ENCODE data around the gene OPHN1. TPM values are rescaled to one million over a fixed set of nuclear protein-coding genes. Genes with fewer than 3 reads are reported as not detected.

The OPHN1 gene
- total and polyA plus RNA-seq, 2 donors (not counting 3 experiments of a cell fraction or from before 2014, with no cell fraction given): 3.9 to 6.7 TPM

DNA sequence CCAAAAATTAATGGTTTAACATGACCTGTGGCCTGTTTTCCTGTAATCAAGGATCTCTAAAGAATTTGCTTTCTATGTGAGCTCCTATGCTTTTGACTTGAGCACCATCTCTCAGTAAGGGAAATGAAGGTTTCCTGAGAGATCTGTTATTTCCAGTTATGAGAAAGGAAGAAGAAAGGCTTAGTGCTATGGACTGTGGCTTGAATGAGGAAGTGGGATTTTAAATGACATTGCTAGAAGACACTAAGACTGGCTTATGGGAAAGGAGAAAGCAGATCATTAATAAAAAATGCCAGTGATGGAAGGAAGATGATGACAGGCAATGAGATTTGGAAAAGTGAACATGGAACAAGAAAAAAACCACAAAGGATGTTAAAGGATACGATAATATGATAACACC is 285.4 kb downstream of the OPHN1 start:
- DNase-seq (ENCODE audit: low read depth, low spot score): no peak
- Histone ChIP-seq H3K9me3 (replicated peaks; ENCODE audit: control insufficient read depth, insufficient read depth, low read length) (no peaks in the 10 kb centered on the region), H3K79me2 (ENCODE audit: control insufficient read depth, insufficient read depth, low read length) (no peaks in the 10 kb centered on the region), H3K9ac (replicated peaks; ENCODE audit: extremely low read depth, insufficient read depth, low read length) (no peak overlapping the region), H3K36me3 (ENCODE audit: control insufficient read depth in 2 of 2, extremely low read depth in 1 of 2, insufficient read depth in 2 of 2, low read length in 2 of 2) (no peaks in the 10 kb centered on the region), H3K4me1 (ENCODE audit: control insufficient read depth, extremely low read depth, insufficient read depth, low read length) (no peaks in the 10 kb centered on the region), H3K9me1 (replicated peaks; ENCODE audit: control insufficient read depth, extremely low read depth, insufficient read depth, low read length) (no peaks in the 10 kb centered on the region), H4K20me1 (replicated peaks; ENCODE audit: control insufficient read depth, extremely low read depth, insufficient read depth, low read length) (no peaks in the 10 kb centered on the region), H3K27ac (ENCODE audit: insufficient read depth, low read depth, low read length) (no peak overlapping the region), H3K4me2 (ENCODE audit: insufficient read depth, low read length) (no peak overlapping the region), H3K27me3 (ENCODE audit: control insufficient read depth in 2 of 2, insufficient read depth in 2 of 2, low read length in 2 of 2) (no peaks in the 10 kb centered on the region), H2AFZ (ENCODE audit: low read depth, low read length) (no peak overlapping the region), H3K4me3 (replicated peaks in 1 of 3; ENCODE audit: insufficient read depth in 1 of 3, low read depth in 1 of 3, low read length in 3 of 3) (no peak overlapping the region)
- intact Hi-C loops (cut with micrococcal nuclease) (loop anchor here (5.0 kb wide), 1 partner anchor 591 kb away; no protein-coding TSS in a partner anchor), dilution Hi-C loops (cut with MboI; ENCODE audit: extremely low pct_ligation_motif_present, low sequenced_read_pairs) (no loop called here)
- ChIA-PET CTCF (interaction anchor here (1.1 to 2.4 kb wide), 2 partner anchors 129 to 1419 kb away, joined by 4 to 12 read pairs; no protein-coding TSS in a partner anchor), POLR2A (no interaction called here)
- TF ChIP-seq JUN (IDR thresholded peaks at IDR 0.05; ENCODE audit: borderline replicate concordance, insufficient read depth, insufficient read length, low read depth): no peak
- TF ChIP-seq GATA2 (IDR thresholded peaks at IDR 0.05; ENCODE audit: insufficient read depth, insufficient read length, low read depth, low read length): no peak
- no peak for TF ChIP-seq POLR2AphosphoS5 (IDR thresholded peaks at IDR 0.05; ENCODE audit: insufficient read depth, low read depth, low read length)
- TF ChIP-seq, protein P1, sequence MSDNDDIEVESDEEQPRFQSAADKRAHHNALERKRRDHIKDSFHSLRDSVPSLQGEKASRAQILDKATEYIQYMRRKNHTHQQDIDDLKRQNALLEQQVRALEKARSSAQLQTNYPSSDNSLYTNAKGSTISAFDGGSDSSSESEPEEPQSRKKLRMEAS (IDR thresholded peaks at IDR 0.05; ENCODE audit: insufficient read depth, insufficient read length): no peak
- TF ChIP-seq, protein P2, sequence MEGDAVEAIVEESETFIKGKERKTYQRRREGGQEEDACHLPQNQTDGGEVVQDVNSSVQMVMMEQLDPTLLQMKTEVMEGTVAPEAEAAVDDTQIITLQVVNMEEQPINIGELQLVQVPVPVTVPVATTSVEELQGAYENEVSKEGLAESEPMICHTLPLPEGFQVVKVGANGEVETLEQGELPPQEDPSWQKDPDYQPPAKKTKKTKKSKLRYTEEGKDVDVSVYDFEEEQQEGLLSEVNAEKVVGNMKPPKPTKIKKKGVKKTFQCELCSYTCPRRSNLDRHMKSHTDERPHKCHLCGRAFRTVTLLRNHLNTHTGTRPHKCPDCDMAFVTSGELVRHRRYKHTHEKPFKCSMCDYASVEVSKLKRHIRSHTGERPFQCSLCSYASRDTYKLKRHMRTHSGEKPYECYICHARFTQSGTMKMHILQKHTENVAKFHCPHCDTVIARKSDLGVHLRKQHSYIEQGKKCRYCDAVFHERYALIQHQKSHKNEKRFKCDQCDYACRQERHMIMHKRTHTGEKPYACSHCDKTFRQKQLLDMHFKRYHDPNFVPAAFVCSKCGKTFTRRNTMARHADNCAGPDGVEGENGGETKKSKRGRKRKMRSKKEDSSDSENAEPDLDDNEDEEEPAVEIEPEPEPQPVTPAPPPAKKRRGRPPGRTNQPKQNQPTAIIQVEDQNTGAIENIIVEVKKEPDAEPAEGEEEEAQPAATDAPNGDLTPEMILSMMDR (IDR thresholded peaks at IDR 0.05; ENCODE audit: extremely low read depth in 1 of 2, insufficient read depth in 1 of 2, low read depth in 1 of 2, low read length in 2 of 2): no peak
- TF ChIP-seq EZH2 (IDR thresholded peaks at IDR 0.05; ENCODE audit: borderline replicate concordance, low read depth, low read length, severe bottlenecking): no peak
- no peak for TF ChIP-seq FOS (IDR thresholded peaks at IDR 0.05; ENCODE audit: borderline replicate concordance, insufficient read depth, low read length)
- no peak for TF ChIP-seq POLR2A (IDR thresholded peaks at IDR 0.05; ENCODE audit: low read depth, low read length)
- no peak for TF ChIP-seq MYC (IDR thresholded peaks at IDR 0.05; ENCODE audit: low read depth, low read length)
- BruUV-seq (replicated peaks): no TSS peak
- no peak for FAIRE-seq

All from endothelial cell of umbilical vein (primary cell).